ENCODE results near the gene FSTL3.
"Not testable (repeated sequence)": the region's sequence is repeated elsewhere in the genome, so short reads cannot be mapped to it uniquely, and the experiment has no call there.

FSTL3 gene

DNA sequence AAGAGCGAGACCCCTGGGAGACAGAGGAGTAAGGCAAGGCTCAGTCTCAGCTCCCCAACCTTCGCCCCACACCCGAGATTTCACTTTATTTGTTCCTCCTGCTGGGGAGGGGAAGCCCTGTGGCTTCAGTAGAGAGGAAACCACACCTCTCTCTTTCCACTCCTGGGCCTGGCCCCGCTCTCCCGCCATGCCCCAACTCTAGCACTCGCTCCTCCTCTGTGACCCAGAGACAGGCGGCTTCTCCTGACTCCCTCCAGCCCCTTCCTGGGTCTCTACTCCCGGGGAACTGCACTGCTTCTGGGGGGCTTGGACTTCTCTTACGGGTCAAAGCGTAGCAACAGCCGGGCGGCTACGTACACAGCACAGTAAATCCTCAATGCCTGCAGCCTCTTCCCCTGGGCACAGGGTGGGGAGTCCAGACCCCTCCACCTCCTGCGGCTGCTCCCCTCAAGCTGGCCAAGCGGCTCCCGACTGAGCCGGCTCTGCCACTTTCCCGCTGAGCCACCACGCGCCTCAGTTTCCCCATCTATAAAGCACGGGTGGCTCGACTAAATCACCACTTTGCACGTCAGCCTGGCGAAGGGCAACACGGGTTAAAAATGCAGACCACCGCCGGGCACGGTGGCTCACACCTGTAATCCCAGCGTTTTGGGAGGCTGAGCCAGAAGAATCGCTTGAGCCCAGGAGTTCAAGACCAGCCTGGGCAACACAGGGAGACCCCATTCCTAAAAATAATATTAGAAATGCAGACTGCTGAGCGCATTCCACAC lies 14.6 kb upstream of the FSTL3 start:
- DNase-seq (ENCODE audit: low read depth) = peak; percentile 45

DNA sequence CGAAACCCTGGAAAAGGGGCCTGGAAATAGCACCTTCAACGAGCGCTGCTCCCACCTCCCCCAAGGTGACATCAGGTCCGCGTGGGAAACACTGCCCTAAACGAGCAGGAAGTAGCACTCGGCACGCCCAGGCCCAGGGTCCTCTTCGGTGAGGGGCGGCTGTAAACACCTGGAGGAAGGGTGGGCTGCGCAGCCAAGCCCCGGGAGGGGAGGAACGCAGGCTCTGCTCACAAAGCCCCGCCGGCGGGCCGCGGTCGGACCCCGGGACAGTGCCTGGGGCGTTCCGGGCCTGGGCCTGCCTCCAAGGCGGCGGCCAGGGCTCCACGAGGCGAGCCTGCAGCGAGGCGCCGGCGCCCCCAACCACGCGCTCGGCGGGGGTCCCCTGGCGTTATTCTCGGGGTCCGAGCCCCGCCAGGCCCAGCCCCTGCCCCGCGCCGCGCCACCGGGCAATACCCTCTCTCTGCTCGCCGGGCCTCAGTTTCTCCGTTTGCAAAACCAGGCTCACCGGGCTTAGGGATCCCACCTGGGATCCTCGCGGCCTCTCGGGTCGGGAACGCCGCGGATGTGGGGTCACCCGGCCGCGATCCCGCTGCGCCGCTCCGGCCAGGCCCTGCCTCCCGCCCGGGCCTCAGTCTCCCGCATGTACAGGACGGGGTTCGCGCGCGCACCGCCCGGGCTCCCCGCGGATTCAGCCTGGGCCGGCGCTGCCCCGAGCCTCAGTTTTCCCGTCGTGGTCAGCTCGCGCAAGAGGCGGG lies 13.8 kb upstream of the FSTL3 start:
- peak; percentile 53 for DNase-seq (ENCODE audit: low read depth)

DNA sequence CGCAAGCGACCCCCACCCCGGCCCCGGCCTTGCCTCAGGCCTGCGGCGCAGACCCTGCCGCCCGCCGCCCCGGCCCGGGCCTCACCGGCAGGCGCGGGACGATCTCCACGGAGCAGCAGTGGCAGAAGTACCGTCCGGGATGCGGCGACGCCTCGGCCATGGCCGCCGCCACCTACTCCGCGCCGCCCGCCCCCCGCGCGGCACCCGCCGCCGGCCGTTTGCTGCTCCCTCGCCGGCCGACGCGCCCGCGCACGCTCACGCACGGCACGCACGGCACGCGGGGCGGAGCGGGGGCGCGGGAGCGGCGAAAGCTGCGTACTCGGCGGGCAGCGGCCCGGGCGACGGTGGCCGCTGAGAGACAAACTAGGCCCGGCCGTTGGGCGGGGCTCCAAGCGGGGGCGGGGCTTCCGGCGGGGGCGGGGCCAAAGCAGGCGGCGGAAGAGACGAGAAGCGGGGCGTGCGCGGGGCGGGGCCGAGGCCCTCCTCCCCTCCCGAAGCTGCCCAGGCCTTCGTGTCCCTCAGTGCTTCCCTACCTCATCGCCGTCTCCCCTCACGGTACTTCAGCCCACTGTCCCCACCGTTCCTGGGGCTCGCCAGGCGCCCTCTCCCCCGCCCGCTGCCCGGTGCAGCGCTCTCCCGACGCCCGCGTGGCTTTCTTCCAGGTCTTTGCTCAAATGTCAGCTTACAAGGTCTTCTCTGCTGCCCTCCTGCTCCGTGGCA lies 13.1 kb upstream of the FSTL3 start, which contains the start of gene RNF126:
Gene RNF126, minus strand, starts transcription at position 253 of the 720 bp plus-strand sequence. Its CDS starts 93 bp downstream, at position 160.
- DNase-seq (ENCODE audit: low read depth) = peak; percentile 91

GRCh38 chr19:663682-664117 lies 12.5 kb upstream of the FSTL3 start:
- no peak for DNase-seq (ENCODE audit: low read depth)

- peak; percentile 75 for DNase-seq (ENCODE audit: low read depth)
Measured at GRCh38 chr19:664913-665443, 11.2 kb upstream of the FSTL3 start.

DNA sequence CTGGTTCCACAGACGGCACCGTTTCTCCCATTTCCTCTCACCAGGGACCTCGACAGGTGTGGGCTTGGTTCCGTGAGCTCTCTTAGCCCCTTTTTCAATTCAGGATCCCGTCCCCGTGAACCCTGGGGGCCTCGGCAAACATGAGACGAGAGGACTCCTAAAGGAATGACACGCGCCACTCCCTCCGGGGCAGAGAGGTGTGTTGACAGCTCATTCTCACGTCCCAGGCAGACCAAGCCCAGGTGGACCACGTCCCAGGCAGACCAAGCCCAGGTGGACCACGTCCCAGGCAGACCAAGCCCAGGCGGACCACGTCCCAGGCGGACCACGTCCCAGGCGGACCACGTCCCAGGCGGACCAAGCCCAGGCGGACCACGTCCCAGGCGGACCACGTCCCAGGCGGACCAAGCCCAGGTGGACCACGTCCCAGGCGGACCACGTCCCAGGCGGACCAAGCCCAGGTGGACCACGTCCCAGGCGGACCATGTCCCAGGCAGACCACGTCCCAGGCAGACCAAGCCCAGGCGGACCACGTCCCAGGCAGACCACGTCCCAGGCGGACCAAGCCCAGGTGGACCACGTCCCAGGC lies 9.1 kb upstream of the FSTL3 start:
- not testable (repeated sequence) for DNase-seq (ENCODE audit: low read depth)

DNA sequence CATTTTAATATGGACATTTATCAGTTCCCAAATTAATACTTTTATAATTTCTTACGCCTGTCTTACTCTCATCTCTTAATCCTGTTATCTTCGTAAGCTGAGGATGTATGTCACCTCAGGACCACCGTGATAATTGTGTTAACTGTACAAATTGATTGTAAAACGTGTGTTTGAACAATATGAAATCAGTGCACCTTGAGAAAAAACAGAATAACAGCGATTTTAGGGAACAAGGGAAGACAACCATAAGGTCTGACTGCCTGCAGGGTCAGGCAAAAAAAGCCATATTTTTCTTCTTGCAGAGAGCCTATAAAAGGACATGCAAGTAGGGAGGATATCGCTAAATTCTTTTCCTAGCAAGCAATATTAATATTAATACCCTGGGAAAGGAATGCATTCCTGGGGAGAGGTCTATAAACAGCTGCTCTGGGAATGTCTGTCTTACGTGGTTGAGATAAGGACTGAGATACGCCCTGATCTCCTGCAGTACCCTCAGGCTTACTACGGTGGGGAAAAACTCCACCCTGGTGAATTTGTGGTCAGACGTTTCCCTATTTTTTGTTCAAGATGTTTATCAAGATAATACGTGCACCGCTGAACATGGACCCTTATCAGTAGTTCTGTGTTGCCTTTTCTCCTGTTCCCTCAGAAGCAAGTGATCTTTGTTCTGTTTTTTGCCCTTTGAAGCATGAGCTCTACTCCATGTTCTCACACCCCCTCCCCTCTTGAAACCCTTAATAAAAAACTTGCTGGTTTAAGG lies 7.3 kb upstream of the FSTL3 start:
- peak; percentile 22 for DNase-seq (ENCODE audit: low read depth)

DNA sequence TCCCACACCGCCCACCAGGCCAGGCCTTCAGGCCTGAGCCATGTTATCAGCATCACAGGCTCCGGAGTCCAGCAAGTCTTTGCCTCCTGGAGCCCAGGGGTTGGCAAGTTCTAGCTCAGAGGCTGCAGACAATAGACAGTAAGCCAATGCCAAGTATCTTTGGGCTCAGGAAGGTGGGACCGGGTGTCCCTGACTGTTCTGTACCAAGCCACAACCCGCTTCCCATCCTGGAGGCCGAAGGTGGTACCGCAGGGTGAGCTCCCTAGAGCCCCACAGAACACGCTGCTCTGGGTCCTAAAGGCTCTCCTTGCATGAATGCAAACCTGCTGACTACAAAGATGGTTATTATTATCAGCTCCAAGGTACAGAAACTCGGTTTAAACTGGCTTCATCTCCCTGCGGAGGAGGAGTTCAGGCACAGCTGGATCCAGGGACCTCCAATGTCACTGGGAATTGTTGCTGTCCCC lies 5.5 kb upstream of the FSTL3 start:
- DNase-seq (ENCODE audit: low read depth) = no peak

DNA sequence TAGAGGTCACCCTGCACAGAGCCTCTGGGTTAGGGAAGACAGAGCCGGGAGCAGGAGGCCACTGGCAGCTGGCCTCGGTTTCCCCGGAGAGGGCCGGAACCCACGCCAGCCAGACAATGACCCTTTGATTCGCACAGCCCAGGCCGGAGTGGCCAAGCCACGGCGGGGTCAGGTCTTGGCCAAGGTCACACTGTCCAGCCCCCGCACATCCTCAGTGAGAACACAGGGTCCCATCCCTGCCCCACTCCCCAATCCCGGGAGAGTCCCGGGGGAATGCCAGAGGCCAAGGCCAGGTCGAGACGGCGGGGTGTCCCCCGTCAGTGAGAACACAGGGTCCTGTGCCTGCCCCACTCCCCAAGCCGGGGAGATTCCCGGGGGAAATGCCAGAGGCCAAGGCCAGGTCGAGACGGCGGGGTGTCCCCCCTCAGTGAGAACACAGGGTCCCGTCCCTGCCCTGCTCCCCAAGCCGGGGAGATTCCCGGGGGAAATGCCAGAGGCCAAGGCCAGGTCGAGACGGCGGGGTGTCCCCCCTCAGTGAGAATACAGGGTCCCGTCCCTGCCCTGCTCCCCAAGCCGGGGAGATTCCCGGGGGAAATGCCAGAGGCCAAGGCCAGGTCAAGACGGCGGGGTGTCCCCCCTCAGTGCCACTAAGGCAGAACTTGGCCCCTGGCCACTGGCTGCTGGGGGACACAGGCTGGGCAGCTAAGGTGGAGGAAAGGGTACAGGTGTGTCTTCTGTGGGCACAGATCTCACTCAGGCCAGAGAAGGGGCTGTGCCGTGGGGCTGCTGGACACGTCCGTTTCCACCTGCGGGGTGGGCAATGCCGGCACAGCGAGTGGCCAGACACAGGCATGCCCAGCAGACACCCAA lies 1.7 kb upstream of the FSTL3 start:
- no peak for DNase-seq (ENCODE audit: low read depth)

DNA sequence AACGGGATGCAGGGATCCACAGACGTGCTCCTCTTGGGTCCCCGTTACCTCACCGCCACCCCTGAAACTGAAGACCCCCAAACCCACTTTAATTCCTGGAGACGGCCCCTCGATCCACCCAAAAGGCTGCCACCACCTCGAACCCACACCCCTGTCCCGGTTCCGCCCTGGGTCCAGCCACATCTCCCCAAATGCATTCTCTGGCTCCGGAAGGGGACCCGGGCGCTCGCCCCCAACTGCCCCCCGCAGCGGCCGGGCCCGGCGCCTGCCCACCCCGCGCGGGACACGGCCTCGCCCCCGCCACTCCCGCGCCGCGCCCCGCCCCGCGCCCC lies 219 bp upstream of the FSTL3 start:
- no peak for DNase-seq (ENCODE audit: low read depth)

DNA sequence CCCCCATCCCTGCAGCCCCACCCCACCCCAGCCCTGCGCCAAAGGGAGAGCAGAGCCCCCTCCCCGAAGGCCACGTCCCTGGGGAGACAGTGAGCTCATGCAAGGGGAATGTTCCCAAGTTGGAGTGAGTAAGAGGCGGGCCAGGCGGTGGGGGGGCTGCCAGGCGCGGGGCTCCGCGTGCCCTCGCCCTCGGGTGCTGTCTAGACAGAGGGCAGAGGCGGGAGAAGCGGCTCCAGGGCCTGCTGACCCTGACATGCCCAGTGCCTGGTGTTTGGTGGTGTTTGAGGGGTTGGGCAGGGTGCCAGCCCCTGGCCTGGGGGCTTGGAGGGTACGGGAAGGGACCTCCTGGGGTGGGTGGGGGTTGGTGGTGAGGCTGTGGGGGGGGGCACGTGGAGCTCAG lies 1.0 kb downstream of the FSTL3 start:
- DNase-seq (ENCODE audit: low read depth) = peak; percentile 90

DNA sequence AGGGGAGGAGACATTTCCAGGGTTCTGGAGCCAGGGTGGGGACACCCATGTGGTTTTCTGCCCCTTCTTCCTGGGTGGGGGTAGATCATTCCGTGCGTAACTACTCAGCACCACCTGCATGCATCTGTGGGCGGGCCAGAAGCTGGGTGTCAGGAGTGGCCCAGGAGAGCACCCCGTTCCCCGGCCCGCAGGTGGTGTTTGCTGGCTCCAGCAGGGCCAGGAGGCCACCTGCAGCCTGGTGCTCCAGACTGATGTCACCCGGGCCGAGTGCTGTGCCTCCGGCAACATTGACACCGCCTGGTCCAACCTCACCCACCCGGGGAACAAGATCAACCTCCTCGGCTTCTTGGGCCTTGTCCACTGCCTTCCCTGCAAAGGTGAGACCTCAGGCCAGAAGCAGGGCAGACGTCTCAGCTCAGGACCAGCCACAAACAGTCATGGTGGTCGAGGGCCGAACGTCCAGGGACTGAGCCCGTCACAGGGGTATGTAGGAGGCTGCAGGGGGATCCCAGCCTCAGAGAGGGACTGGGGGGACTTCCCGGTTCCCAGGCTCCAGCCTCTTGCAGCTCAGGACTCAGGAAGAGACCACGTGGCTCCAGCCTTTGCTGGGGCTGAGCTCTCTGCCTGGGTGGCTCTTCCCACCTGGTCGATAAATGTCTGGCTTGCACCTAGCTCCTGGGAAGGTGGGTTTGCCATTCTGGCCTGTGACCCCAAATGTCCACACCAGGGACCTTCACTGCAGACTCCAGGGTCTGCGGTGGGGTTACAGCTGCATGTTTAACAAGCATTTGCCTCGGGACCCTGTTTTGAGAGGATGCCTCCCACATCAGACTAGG lies 1.6 kb downstream of the FSTL3 start:
- DNase-seq (ENCODE audit: low read depth) = peak; percentile 32

GRCh38 chr19:678791-679388 lies 2.7 kb downstream of the FSTL3 start:
- no peak for DNase-seq (ENCODE audit: low read depth)

DNA sequence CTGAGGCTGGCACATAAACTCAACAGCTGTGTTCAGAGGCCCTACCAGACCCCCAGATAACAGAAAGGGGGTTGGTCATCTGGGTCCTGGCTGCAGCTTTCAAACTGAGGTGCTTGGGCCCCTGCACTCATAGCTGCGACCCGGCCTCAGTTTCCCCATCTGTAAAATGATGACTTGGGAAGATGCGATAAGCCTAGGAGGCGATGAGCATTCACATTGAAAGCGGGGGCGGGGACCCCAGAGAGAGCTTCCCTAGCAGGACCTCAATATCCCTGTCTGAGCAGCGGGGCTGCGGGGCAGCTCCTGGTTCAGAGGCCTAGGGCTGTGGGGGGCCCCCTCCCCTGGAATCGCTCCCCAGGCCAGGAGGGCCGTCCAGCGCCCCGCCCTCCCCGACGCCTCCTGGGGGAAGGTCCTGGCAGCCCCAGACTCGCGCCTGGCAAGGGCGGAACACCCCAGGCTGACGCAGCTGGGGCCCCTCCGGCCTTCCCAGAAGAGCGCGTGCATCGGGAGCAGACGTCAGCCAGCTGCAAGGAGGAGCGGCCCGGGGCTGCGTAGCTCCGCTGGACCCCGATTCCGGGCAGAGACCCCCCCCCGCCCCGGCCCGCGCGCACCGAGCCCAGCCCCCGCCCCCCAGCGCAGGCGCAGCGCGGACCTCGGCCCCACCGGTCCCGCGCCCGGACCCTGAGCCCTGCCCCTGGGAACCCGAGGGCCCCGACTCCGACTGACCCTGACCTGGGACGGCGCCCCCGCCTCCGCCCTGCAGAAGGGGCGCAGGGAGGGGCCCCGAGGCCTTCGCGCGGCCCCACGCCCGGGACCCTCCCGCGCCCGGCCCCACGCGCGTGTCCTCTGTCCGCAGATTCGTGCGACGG lies 3.5 kb downstream of the FSTL3 start:
- DNase-seq (ENCODE audit: low read depth) = peak; percentile 70

GRCh38 chr19:680287-681028 lies 4.3 kb downstream of the FSTL3 start:
- DNase-seq (ENCODE audit: low read depth) = peak; percentile 98

DNA sequence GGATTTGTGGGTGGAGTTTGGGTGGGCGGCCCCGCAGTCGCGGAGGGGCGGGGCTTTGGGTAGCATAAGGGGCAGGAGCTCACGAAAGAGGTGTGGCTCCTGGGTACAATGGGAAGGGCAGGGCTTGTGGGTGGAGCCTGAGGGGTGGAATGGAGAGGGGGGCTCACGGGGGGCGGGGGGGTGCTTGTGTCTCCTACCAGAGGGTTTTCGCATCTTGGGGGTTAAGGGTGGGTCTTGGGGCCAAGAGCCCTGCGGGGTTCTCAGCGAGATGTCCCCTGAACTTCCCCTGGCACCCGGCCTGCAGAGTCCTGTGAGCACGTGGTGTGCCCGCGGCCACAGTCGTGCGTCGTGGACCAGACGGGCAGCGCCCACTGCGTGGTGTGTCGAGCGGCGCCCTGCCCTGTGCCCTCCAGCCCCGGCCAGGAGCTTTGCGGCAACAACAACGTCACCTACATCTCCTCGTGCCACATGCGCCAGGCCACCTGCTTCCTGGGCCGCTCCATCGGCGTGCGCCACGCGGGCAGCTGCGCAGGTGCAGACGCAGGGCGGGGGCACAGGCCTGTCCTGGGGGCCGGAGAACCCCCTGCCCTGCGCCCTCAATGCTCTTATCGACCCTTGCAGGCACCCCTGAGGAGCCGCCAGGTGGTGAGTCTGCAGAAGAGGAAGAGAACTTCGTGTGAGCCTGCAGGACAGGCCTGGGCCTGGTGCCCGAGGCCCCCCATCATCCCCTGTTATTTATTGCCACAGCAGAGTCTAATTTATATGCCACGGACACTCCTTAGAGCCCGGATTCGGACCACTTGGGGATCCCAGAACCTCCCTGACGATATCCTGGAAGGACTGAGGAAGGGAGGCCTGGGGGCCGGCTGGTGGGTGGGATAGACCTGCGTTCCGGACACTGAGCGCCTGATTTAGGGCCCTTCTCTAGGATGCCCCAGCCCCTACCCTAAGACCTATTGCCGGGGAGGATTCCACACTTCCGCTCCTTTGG lies 5.1 kb downstream of the FSTL3 start:
- no peak for DNase-seq (ENCODE audit: low read depth)
